ENCODE results near the gene SLC18A2.
A peak's percentile ranks its signal among the peaks of the same experiment; 100 is the strongest.

SLC18A2 gene

DNA sequence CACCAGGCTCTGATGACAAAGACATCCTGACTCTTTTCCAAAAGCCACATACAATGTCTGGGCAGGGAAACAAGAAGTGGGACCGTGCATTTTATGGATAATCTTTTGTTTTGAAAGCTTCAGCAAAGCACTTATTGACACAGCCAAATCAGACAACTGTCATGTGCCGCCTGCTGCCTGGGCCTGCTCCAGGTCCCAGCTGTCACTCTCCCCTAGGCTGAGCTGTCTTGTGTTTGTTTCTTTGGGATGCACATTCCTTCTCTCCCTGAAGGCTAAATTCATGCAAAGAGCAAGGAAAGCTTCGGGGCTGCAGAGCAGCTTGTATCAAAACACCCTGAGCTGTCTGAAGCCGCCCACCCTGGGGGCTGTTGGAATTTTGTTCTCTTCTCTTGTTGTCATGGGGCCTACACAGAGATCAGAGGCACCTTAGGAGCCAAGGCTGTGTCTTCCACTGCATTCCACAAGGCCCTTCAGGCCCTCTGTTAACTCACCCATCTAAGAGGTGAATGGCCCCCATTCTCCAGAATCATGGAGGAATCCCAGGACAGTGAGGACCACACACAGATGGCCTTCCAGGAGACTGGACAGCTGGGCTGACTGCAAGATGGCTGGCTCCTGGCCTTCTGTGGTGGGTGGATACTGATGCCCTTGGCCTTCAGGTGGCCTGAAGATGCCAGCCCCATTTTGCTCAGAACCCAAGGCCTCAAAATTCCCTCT, 17.8 kb upstream of the SLC18A2 start:
- no peak overlapping the region for H3K4me3 ChIP-seq (ENCODE audit: low read depth, low read length)
- no peak overlapping the region for H3K4me2 ChIP-seq (ENCODE audit: low read length)
- H3K27ac ChIP-seq, result no peak overlapping the region
- no peaks in the 10 kb centered on the region for H3K36me3 ChIP-seq (ENCODE audit: control insufficient read depth, insufficient read depth, low read length)
- H3K9me3 ChIP-seq (ENCODE audit: control insufficient read depth, low read length), result no peaks in the 10 kb centered on the region
- no peaks in the 10 kb centered on the region for H3K79me2 ChIP-seq
- no peaks in the 10 kb centered on the region for H3K4me1 ChIP-seq
- H2AFZ ChIP-seq, result no peak overlapping the region
- no peaks in the 10 kb centered on the region for H3K27me3 ChIP-seq (ENCODE audit: control insufficient read depth, insufficient read depth, low read length)
- no peak overlapping the region for H3K9ac ChIP-seq
- TF ChIP-seq, protein P1, sequence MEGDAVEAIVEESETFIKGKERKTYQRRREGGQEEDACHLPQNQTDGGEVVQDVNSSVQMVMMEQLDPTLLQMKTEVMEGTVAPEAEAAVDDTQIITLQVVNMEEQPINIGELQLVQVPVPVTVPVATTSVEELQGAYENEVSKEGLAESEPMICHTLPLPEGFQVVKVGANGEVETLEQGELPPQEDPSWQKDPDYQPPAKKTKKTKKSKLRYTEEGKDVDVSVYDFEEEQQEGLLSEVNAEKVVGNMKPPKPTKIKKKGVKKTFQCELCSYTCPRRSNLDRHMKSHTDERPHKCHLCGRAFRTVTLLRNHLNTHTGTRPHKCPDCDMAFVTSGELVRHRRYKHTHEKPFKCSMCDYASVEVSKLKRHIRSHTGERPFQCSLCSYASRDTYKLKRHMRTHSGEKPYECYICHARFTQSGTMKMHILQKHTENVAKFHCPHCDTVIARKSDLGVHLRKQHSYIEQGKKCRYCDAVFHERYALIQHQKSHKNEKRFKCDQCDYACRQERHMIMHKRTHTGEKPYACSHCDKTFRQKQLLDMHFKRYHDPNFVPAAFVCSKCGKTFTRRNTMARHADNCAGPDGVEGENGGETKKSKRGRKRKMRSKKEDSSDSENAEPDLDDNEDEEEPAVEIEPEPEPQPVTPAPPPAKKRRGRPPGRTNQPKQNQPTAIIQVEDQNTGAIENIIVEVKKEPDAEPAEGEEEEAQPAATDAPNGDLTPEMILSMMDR (IDR thresholded peaks at IDR 0.05), result no peak

DNA sequence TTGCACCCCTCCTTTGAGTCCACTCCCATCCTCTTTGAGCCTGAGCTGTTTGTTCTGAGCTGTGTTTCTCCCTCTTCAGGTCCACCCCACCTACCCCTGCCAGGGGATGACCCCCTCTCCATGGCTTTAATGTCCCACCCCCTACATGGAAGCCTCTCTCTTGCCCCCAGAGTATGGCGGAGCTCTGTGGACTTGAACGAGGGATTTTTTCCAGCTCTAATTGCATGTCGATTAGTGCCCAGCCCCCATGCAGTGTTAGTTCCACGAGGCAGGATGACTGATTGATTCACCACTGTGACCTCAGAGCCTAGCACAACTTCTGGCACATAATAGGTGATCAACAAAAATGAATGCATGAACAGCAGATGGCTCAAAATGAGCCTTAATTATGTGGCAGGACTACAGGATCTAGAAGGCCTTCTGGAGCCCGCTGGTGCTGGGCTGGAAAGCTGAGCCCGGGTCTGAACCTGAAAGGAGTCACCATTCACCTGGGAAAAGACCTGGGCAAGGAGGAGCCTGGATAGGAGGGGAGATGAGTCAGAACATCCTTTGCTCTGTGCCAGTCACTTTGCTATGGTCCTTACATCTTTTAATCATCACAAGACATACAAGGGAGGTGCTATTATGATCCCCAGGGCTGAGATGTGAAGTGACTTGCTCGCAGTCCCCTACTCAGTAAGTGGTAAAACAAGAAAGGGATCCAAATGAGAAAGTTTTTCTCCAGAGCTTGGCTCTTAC, 17.1 kb upstream of the SLC18A2 start:
- TF ChIP-seq, protein P1 (IDR thresholded peaks at IDR 0.05), result no peak
- Histone ChIP-seq H3K4me3 (ENCODE audit: low read depth, low read length) (no peak overlapping the region), H3K36me3 (ENCODE audit: control insufficient read depth, insufficient read depth, low read length) (no peaks in the 10 kb centered on the region), H3K9me3 (ENCODE audit: control insufficient read depth, low read length) (no peaks in the 10 kb centered on the region), H3K27me3 (ENCODE audit: control insufficient read depth, insufficient read depth, low read length) (no peaks in the 10 kb centered on the region), H3K4me2 (ENCODE audit: low read length) (no peak overlapping the region), H3K79me2 (no peaks in the 10 kb centered on the region), H2AFZ (no peak overlapping the region), H3K27ac (no peak overlapping the region), H3K9ac (no peak overlapping the region), H3K4me1 (no peaks in the 10 kb centered on the region)

DNA sequence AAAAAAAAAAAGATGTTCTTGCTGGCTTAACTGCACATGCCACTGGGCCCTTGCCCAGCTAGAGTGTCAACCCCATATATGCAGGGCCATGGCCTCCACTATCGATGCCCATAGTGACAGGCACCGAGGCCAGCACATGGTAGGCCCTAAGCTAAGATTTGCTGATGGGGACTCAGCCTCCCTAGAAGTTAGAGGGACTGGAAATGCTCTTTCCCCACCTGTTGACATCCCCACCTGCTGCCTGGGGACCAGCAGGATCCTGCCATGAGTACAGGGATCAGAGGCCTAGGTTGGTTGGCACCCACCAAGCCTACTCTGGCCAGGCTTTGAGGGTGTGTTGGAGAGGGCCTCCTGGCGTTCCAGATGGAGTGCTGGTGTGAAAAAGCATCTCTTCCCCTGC, 16.0 kb upstream of the SLC18A2 start:
- TF ChIP-seq, protein P1 (IDR thresholded peaks at IDR 0.05), result no peak
- Histone ChIP-seq H3K27ac (no peak overlapping the region), H2AFZ (no peak overlapping the region), H3K79me2 (no peaks in the 10 kb centered on the region), H3K4me1 (no peaks in the 10 kb centered on the region), H3K27me3 (ENCODE audit: control insufficient read depth, insufficient read depth, low read length) (no peaks in the 10 kb centered on the region), H3K4me3 (ENCODE audit: low read depth, low read length) (no peak overlapping the region), H3K9me3 (ENCODE audit: control insufficient read depth, low read length) (no peaks in the 10 kb centered on the region), H3K9ac (no peak overlapping the region), H3K36me3 (ENCODE audit: control insufficient read depth, insufficient read depth, low read length) (no peaks in the 10 kb centered on the region), H3K4me2 (ENCODE audit: low read length) (no peak overlapping the region)

DNA sequence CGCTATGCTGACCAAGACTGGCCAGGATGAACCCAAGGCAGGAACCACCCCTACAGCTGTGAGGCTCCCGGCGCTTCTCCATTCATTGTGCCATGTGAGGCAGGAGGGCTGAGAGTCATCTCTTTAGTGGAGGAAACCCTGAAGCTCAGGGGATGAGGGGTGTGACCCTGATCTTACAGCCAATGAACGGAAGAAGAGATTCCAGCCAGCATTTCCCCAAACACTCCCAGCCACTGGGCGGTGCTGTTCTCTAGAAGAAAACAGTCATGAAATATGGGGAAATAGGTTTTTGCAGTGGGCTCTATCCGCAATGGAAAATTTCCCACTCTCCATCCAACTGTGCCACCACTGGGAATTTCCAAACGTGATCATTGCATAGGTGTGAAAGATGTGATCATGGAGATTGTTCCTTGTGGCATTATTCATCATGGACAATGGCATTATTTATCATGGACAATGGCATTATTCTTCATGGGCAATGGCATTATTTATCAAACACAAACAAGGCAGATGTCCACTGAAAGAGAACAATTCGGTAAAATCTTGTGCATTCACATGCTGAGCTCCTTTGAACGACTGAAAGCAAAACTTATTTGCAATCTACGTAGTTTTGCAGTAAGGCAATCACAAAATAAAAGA, 14.0 kb upstream of the SLC18A2 start:
- H3K36me3 ChIP-seq (ENCODE audit: control insufficient read depth, insufficient read depth, low read length), result no peaks in the 10 kb centered on the region
- no peaks in the 10 kb centered on the region for H3K27me3 ChIP-seq (ENCODE audit: control insufficient read depth, insufficient read depth, low read length)
- TF ChIP-seq, protein P1 (IDR thresholded peaks at IDR 0.05), result peak; percentile 55
- H3K9ac ChIP-seq, result no peak overlapping the region
- H3K4me2 ChIP-seq (ENCODE audit: low read length), result no peak overlapping the region
- no peak overlapping the region for H3K4me3 ChIP-seq (ENCODE audit: low read depth, low read length)
- H3K9me3 ChIP-seq (ENCODE audit: control insufficient read depth, low read length), result no peaks in the 10 kb centered on the region
- no peaks in the 10 kb centered on the region for H3K4me1 ChIP-seq
- H2AFZ ChIP-seq, result no peak overlapping the region
- H3K27ac ChIP-seq, result no peak overlapping the region
- no peaks in the 10 kb centered on the region for H3K79me2 ChIP-seq

Measured in parathyroid adenoma (tissue), 2 donors.